Measurements from ENCODE around the gene SMARCB1.

The SMARCB1 gene

GRCh38 chr22:23786752-23787599, at the start of gene SMARCB1:
Gene SMARCB1 (plus strand): TSS chr22:23786966. CDS start chr22:23787170, 204 bp downstream.
- DNase-seq (ENCODE audit: low read depth): peak; percentile 85

- DNase-seq (ENCODE audit: low read depth): no peak
Measured at GRCh38 chr22:23737696-23738095, 49.1 kb upstream of the SMARCB1 start.

- no peak for DNase-seq (ENCODE audit: low read depth)
Measured at GRCh38 chr22:23742505-23743264, 44.1 kb upstream of the SMARCB1 start.

- no peak for DNase-seq (ENCODE audit: low read depth)
Measured at GRCh38 chr22:23743303-23743705, 43.5 kb upstream of the SMARCB1 start.

GRCh38 chr22:23744001-23744400, 42.8 kb upstream of the SMARCB1 start:
- no peak for DNase-seq (ENCODE audit: low read depth)

GRCh38 chr22:23744485-23744884, 42.3 kb upstream of the SMARCB1 start:
- no peak for DNase-seq (ENCODE audit: low read depth)

GRCh38 chr22:23745791-23746190, 41.0 kb upstream of the SMARCB1 start:
- DNase-seq (ENCODE audit: low read depth): no peak

- DNase-seq (ENCODE audit: low read depth): no peak
Measured at GRCh38 chr22:23749841-23750301, 36.9 kb upstream of the SMARCB1 start.

- DNase-seq (ENCODE audit: low read depth): no peak
Measured at GRCh38 chr22:23750367-23750713, 36.4 kb upstream of the SMARCB1 start.

- DNase-seq (ENCODE audit: low read depth): peak; percentile 80
Measured at GRCh38 chr22:23750714-23751440, 35.9 kb upstream of the SMARCB1 start, which contains the start of gene ZNF70. Gene ZNF70 (minus strand): TSS chr22:23751112. CDS start chr22:23745140, 5,972 bp downstream.

- no peak for DNase-seq (ENCODE audit: low read depth)
Measured at GRCh38 chr22:23751441-23751996, 35.2 kb upstream of the SMARCB1 start.

GRCh38 chr22:23752090-23752691, 34.6 kb upstream of the SMARCB1 start:
- DNase-seq (ENCODE audit: low read depth): no peak

- no peak for DNase-seq (ENCODE audit: low read depth)
Measured at GRCh38 chr22:23752750-23753149, 34.0 kb upstream of the SMARCB1 start.

GRCh38 chr22:23753385-23753784, 33.4 kb upstream of the SMARCB1 start:
- DNase-seq (ENCODE audit: low read depth): no peak

- DNase-seq (ENCODE audit: low read depth): no peak
Measured at GRCh38 chr22:23754220-23754919, 32.4 kb upstream of the SMARCB1 start, which contains the start of gene VPREB3. Gene VPREB3 (minus strand): TSS chr22:23754425. CDS start chr22:23754363, 62 bp downstream.

- no peak for DNase-seq (ENCODE audit: low read depth)
Measured at GRCh38 chr22:23754980-23755636, 31.7 kb upstream of the SMARCB1 start.

GRCh38 chr22:23755711-23756110, 31.1 kb upstream of the SMARCB1 start:
- no peak for DNase-seq (ENCODE audit: low read depth)

- no peak for DNase-seq (ENCODE audit: low read depth)
Measured at GRCh38 chr22:23756891-23757290, 29.9 kb upstream of the SMARCB1 start.

- no peak for DNase-seq (ENCODE audit: low read depth)
Measured at GRCh38 chr22:23759566-23759965, 27.2 kb upstream of the SMARCB1 start.

GRCh38 chr22:23760056-23760455, 26.7 kb upstream of the SMARCB1 start:
- DNase-seq (ENCODE audit: low read depth): no peak

All from stimulated activated CD4-positive, alpha-beta T cell treated with anti-CD3 and anti-CD28 coated beads, Interleukin-2, amount 100 ng/mL, for 4 hours (primary cell).